A549 (cell line): ENCODE measurements around the gene WSCD2. TPM values are rescaled to one million over a fixed set of nuclear protein-coding genes. Genes with fewer than 3 reads are reported as not detected.

Experiments used
- ATAC-seq, 2 experiments: fragments of 200-7000 bp in 1 of 2; fragments of >200 bp in 1 of 2; cut with Nextera tagmentation in 1 of 2; cut with Tn5 transposase in 1 of 2; 3 replicates each; pipeline versions ENCODE4 v1.8.0 to v1.9.1; 2018 to 2020; ENCODE audit warnings: mild to moderate bottlenecking in 1 of 2, moderate library complexity in 1 of 2
- CTCF ChIA-PET: fragments of 300-600 bp; sonication (Branson Sonifier 250); formaldehyde crosslinking; extraction: SDS; loops from one replicate; lab custom pipeline; 2021; ENCODE audit warnings: antibody characterized with exemption, inconsistent platforms; lab: Yijun Ruan, JAX
- POLR2A ChIA-PET: fragments of 350-600 bp; formaldehyde crosslinking; extraction: SDS; loops from one replicate; lab custom pipeline; 2021; ENCODE audit warnings: antibody characterized with exemption, inconsistent platforms; lab: Yijun Ruan, JAX
- DNase-seq, 2 experiments: peaks; one replicate each; pipeline versions ENCODE4 v3.0.0 to v3.0.0-alpha.2; 2011 to 2016; ENCODE audit warnings: low read depth in 1 of 2, low spot score in 1 of 2
- FAIRE-seq: peaks from 2 replicates; lab custom pipeline; 2011; peaks lifted over from hg19 to GRCh38; lab: Jason Lieb, UNC
- H3K27ac ChIP-seq, 2 experiments: fragments of >200 bp; sonication (Bioruptor Twin); formaldehyde crosslinking; 3 replicates each; pipeline ENCODE4 v1.5.1; 2016 to 2017
- H3K4me1 ChIP-seq: fragments of >200 bp; sonication (Bioruptor Twin); formaldehyde crosslinking; 3 replicates; pipeline ENCODE4 v1.6.1; 2016
- H3K4me2 ChIP-seq: fragments of >200 bp; sonication (Bioruptor Twin); formaldehyde crosslinking; 3 replicates; pipeline ENCODE4 v1.6.1; 2016
- H3K4me3 ChIP-seq: fragments of >200 bp; sonication (Bioruptor Twin); formaldehyde crosslinking; 3 replicates; pipeline ENCODE4 v1.5.1; 2016
- H3K9me3 ChIP-seq: fragments of >200 bp; sonication (Bioruptor Twin); formaldehyde crosslinking; 3 replicates; pipeline ENCODE4 v1.6.1; 2016
- CBX2 ChIP-seq: fragments of 200-600 bp; sonication (generic); IDR thresholded peaks from 2 replicates; pipeline ENCODE4 v1.6.1; 2016; ENCODE audit warnings: low read depth, mild to moderate bottlenecking, borderline replicate concordance
- CHD4 ChIP-seq: fragments of 200-600 bp; sonication (generic); IDR thresholded peaks from 2 replicates; pipeline ENCODE4 v1.6.1; 2016; ENCODE audit warnings: antibody characterized with exemption, mild to moderate bottlenecking, borderline replicate concordance
- EHMT2 ChIP-seq: fragments of 200-600 bp; sonication (generic); IDR thresholded peaks from 2 replicates; pipeline ENCODE4 v1.6.1; 2016; ENCODE audit warnings: antibody characterized with exemption, low read depth, mild to moderate bottlenecking, moderate library complexity
- EP300 ChIP-seq, 2 experiments: fragments of >200 bp; sonication (Bioruptor Twin); formaldehyde crosslinking; IDR thresholded peaks; 2 replicates in 1 of 2; 3 replicates in 1 of 2; pipeline ENCODE4 v1.6.1; 2016 to 2017
- FOXS1 ChIP-seq: fragments of 250-450 bp; sonication (Bioruptor Pico); IDR thresholded peaks from 2 replicates; pipeline ENCODE4 v1.5.0; 2020; ENCODE audit warnings: mild to moderate bottlenecking, moderate library complexity
- GATA3 ChIP-seq: IDR thresholded peaks from 2 replicates; pipeline ENCODE4 v1.6.1; 2012; ENCODE audit warnings: borderline replicate concordance
- HDAC2 ChIP-seq: fragments of 200-600 bp; sonication (generic); IDR thresholded peaks from 2 replicates; pipeline ENCODE4 v1.6.1; 2016
- HEYL ChIP-seq: fragments of 250-450 bp; sonication (Bioruptor Pico); IDR thresholded peaks from 2 replicates; pipeline ENCODE4 v1.8.0; 2021; ENCODE audit warnings: mild to moderate bottlenecking, moderate library complexity
- HOXB5 ChIP-seq: fragments of 250-450 bp; sonication (Bioruptor Pico); IDR thresholded peaks from 2 replicates; pipeline ENCODE4 v1.5.0; 2020; ENCODE audit warnings: mild to moderate bottlenecking, moderate library complexity
- JUNB ChIP-seq: fragments of >200 bp; sonication (Bioruptor Twin); formaldehyde crosslinking; IDR thresholded peaks from 2 replicates; pipeline ENCODE4 v1.6.1; 2016
- KDM1A ChIP-seq: fragments of 200-600 bp; sonication (generic); IDR thresholded peaks from 2 replicates; pipeline ENCODE4 v1.6.1; 2016; ENCODE audit warnings: low read depth, mild to moderate bottlenecking
- MAX ChIP-seq: IDR thresholded peaks from 2 replicates; pipeline ENCODE4 v1.6.1; 2012
- MAZ ChIP-seq: fragments of 150-350 bp; IDR thresholded peaks from 2 replicates; pipeline ENCODE4 v1.6.1; 2014; ENCODE audit warnings: antibody characterized with exemption, low read depth, low read length, borderline replicate concordance
- MYC ChIP-seq: IDR thresholded peaks from 2 replicates; pipeline ENCODE4 v1.6.1; 2012; ENCODE audit warnings: mild to moderate bottlenecking, inconsistent platforms, low read length, improper control_type of control experiment, borderline replicate concordance
- NFE2L2 ChIP-seq: fragments of 150-350 bp; conservative IDR thresholded peaks from 2 replicates; pipeline ENCODE4 v1.6.1; 2014; ENCODE audit warnings: low read length
- REST ChIP-seq: fragments of 200-600 bp; sonication (generic); IDR thresholded peaks from 2 replicates; pipeline ENCODE4 v1.6.1; 2016; ENCODE audit warnings: antibody characterized with exemption, mild to moderate bottlenecking, moderate library complexity
- SMC3 ChIP-seq: fragments of >200 bp; sonication (Bioruptor Twin); formaldehyde crosslinking; IDR thresholded peaks from 3 replicates; pipeline ENCODE4 v1.6.1; 2018; ENCODE audit warnings: inconsistent platforms
- SREBF2 ChIP-seq: fragments of 450-650 bp; IDR thresholded peaks from 2 replicates; pipeline ENCODE4 v1.6.1; 2014; ENCODE audit warnings: mild to moderate bottlenecking, moderate library complexity
- TFCP2L1 ChIP-seq: fragments of 250-450 bp; sonication (Bioruptor Pico); IDR thresholded peaks from 2 replicates; pipeline ENCODE4 v1.5.0; 2021; ENCODE audit warnings: mild to moderate bottlenecking
- TP53 ChIP-seq: fragments of 250-450 bp; sonication (Bioruptor Pico); IDR thresholded peaks from 2 replicates; pipeline ENCODE4 v1.5.0; 2021; ENCODE audit warnings: mild to moderate bottlenecking, moderate library complexity
- ZC3H11A ChIP-seq: fragments of 450-650 bp; IDR thresholded peaks from 2 replicates; pipeline ENCODE4 v1.6.1; 2014; ENCODE audit warnings: antibody characterized with exemption, mild to moderate bottlenecking
- WGBS: methylation state at CpG from one replicate; pipeline ENCODE4 v1.1.6; 2017; ENCODE audit errors: missing lambda C conversion rate; 5-methylcytosine and 5-hydroxymethylcytosine counted together
- polyA plus RNA-seq, 4 experiments: library from polyadenylated mRNA; depleted of rRNA in 3 of 4; stranded (reverse); fragments of >200 nt; fragmentation: RNase III in 1 of 4; extraction: RNeasy Plus Mini Kit Qiagen cat#74134 plus additional on column Dnase treatment in 1 of 4; gene quantifications; 2 replicates in 3 of 4; 3 replicates in 1 of 4; pipeline ENCODE4 v1.2.3, GENCODE V29; 2011 to 2017

The WSCD2 gene
- polyA plus RNA-seq, 2 of the 4 experiments (the other 2 are of a cell fraction) = not detected

- ChIA-PET CTCF (no interaction called here), POLR2A (no interaction called here)
- under 1% methylated on average over 4 of the region's 4 CpGs for WGBS
- FAIRE-seq = no peak
- ATAC-seq = no peak
- no peak overlapping the region for H3K27ac ChIP-seq
- no peaks in the 10 kb centered on the region for H3K9me3 ChIP-seq
- H3K4me1 ChIP-seq = 0 out of 3 replicates have a peak, but pooled peaks cover 3% of the 10 kb centered on the region
- no peak for DNase-seq
- H3K4me3 ChIP-seq = no peak overlapping the region
- no peak overlapping the region for H3K4me2 ChIP-seq
- TF ChIP-seq SMC3 = no peak
Measured at GRCh38 chr12:108125073-108125472, 4.0 kb upstream of the WSCD2 start.

- 0% methylated on average over 1 of the region's 1 CpG for whole genome bisulfite sequencing
- no peak overlapping the region for H3K4me2 ChIP-seq
- DNase-seq (no peak), FAIRE-seq (no peak), ATAC-seq (no peak)
- ChIA-PET CTCF (no interaction called here), POLR2A (no interaction called here)
- no peak overlapping the region for H3K27ac ChIP-seq
- H3K4me3 ChIP-seq = no peak overlapping the region
- H3K9me3 ChIP-seq = no peaks in the 10 kb centered on the region
- 0 out of 3 replicates have a peak, but pooled peaks cover 3% of the 10 kb centered on the region for H3K4me1 ChIP-seq
- TF ChIP-seq EHMT2 (no peak), NFE2L2 (no peak), CBX2 (no peak), JUNB (no peak), EP300 (IDR thresholded peaks at IDR 0.05) (no peak), TFCP2L1 (CRISPR knock-in tag) (no peak), ZC3H11A (no peak), HOXB5 (CRISPR knock-in tag) (no peak), MAX (no peak), CHD4 (no peak)
Measured at GRCh38 chr12:108126212-108126611, 2.9 kb upstream of the WSCD2 start.

GRCh38 chr12:108126990-108127501 lies 2.0 kb upstream of the WSCD2 start:
- ChIA-PET POLR2A (no interaction called here), CTCF (interaction anchor here (0.7 kb wide), 1 partner anchor 149 kb away, joined by 3 read pairs; no protein-coding TSS in a partner anchor)
- Histone ChIP-seq H3K4me1 (0 out of 3 replicates have a peak, but pooled peaks cover 3% of the 10 kb centered on the region), H3K4me3 (no peak overlapping the region), H3K27ac (no peak overlapping the region), H3K9me3 (no peaks in the 10 kb centered on the region), H3K4me2 (no peak overlapping the region)
- ATAC-seq = no peak
- FAIRE-seq = no peak
- no peak for DNase-seq
- 28% methylated on average over 10 of the region's 10 CpGs for WGBS
- TF ChIP-seq TP53 (CRISPR knock-in tag) (no peak), MAZ (no peak)
- TF ChIP-seq, all 56 proteins: peak for 0

DNA sequence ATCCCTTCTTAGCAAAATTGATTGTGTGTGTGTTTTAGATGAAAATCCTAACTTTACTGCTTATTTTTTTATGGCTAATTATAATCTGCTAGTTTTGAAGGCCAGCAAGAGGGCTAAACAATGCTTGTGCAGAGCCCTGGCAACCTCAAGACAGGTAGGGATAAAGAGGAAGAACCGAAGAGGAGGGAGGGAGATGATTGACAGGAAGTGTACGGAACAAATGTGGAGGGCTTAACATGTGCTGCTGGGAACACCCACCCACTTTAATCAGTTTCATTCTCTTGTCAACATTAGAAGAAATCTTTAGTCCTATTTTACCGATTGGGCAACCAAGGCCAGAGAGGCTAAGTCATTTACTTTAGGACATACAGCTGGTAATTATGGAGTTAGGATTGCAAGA lies 1.4 kb upstream of the WSCD2 start:
- Histone ChIP-seq H3K4me1 (0 out of 3 replicates have a peak, but pooled peaks cover 3% of the 10 kb centered on the region), H3K9me3 (no peaks in the 10 kb centered on the region), H3K4me3 (no peak overlapping the region), H3K27ac (no peak overlapping the region), H3K4me2 (no peak overlapping the region)
- no peak for TF ChIP-seq KDM1A
- no peak for TF ChIP-seq NFE2L2
- TF ChIP-seq TP53 (CRISPR knock-in tag) = no peak
- TF ChIP-seq EP300 (IDR thresholded peaks at IDR 0.05) = no peak
- no peak for TF ChIP-seq TFCP2L1 (CRISPR knock-in tag)
- DNase-seq (no peak), FAIRE-seq (no peak), ATAC-seq (no peak)
- 7% methylated on average over 3 of the region's 3 CpGs for WGBS
- ChIA-PET CTCF (interaction anchor here (0.7 kb wide), 1 partner anchor 150 kb away, joined by 3 read pairs; no protein-coding TSS in a partner anchor), POLR2A (no interaction called here)

DNA sequence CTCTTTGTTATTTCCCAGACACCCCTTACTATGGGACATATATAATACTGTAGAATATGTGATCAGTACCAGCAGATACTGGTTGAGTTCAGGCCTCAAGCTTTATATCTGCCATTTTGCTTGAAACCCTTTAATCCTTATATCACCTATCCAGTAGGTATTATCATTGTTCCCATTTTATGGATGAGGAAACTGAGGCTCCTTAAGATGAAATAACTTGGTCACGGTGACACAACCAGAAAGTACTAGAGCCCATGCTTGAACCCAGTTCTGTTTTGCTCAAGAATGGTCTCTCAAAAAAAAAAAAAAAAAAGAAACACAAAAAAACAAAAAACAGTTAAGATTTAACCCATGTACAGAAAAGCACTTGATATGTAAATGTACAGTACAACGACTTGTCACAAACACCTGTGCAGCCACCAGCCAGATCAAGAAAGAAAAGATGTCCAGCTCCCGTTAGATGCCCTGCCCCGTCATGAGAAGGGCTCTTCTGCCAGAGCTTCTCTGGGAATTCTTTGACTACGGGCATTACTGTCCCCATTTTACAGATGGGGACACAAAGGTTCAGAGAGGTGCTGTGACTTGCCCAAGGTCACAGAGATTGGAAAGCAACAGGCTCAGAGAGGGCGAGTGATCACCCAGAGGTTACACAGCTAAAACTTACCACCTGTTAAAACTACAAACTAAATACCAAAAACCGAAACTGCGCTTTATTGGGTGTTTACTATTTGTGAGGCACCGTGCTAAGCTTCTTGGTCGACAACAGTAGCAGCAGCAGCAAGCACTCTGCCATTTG lies 669 bp upstream of the WSCD2 start:
- H3K4me1 ChIP-seq = 0 out of 3 replicates have a peak, but pooled peaks cover 3% of the 10 kb centered on the region
- DNase-seq = no peak
- POLR2A ChIA-PET = no interaction called here
- H3K9me3 ChIP-seq = no peaks in the 10 kb centered on the region
- no peak for ATAC-seq
- no peak for TF ChIP-seq GATA3
- no peak for TF ChIP-seq TP53 (CRISPR knock-in tag)
- no peak for TF ChIP-seq SREBF2
- no peak for TF ChIP-seq FOXS1 (CRISPR knock-in tag)
- TF ChIP-seq HEYL (CRISPR knock-in tag) = no peak
- no peak for TF ChIP-seq MYC
- TF ChIP-seq HDAC2 = no peak
- TF ChIP-seq REST = no peak
- TF ChIP-seq MAX = no peak
- no peak for TF ChIP-seq NFE2L2
- no peak for TF ChIP-seq ZC3H11A
- peak overlapping the region; percentile 76 for H3K4me2 ChIP-seq
- FAIRE-seq = no peak
- CTCF ChIA-PET = no interaction called here
- WGBS = 32% methylated on average over 10 of the region's 10 CpGs
- no peak overlapping the region for H3K27ac ChIP-seq
- peak overlapping the region; percentile 43 for H3K4me3 ChIP-seq
